Measurements from ENCODE around the gene LRRC4C. TPM values are rescaled to one million over a fixed set of nuclear protein-coding genes. Genes with fewer than 3 reads are reported as not detected.

LRRC4C gene
- total RNA-seq, 1 donor, result 0.27 TPM

- no peak overlapping the region for H3K4me3 ChIP-seq (ENCODE audit: low read depth, low read length)
- TF ChIP-seq CTCF (IDR thresholded peaks at IDR 0.05; ENCODE audit: insufficient read depth, low read length), result no peak
- no peak for DNase-seq (ENCODE audit: low read depth)
Observed at GRCh38 chr11:40597546-40598113, 861.8 kb downstream of the LRRC4C start.

- no peak for DNase-seq (ENCODE audit: low read depth)
- TF ChIP-seq CTCF (IDR thresholded peaks at IDR 0.05; ENCODE audit: insufficient read depth, low read length), result no peak
- no peak overlapping the region for H3K4me3 ChIP-seq (ENCODE audit: low read depth, low read length)
Observed at GRCh38 chr11:40573254-40573891, 886.1 kb downstream of the LRRC4C start.

- DNase-seq (ENCODE audit: low read depth), result no peak
- no peak overlapping the region for H3K4me3 ChIP-seq (ENCODE audit: low read depth, low read length)
Observed at GRCh38 chr11:40569947-40570531, 889.4 kb downstream of the LRRC4C start.

GRCh38 chr11:40567392-40567791, 892.1 kb downstream of the LRRC4C start:
- no peak overlapping the region for H3K4me3 ChIP-seq (ENCODE audit: low read depth, low read length)
- TF ChIP-seq CTCF (IDR thresholded peaks at IDR 0.05; ENCODE audit: insufficient read depth, low read length), result no peak
- no peak for DNase-seq (ENCODE audit: low read depth)

More at GRCh38 chr11:40569947-40570531, 889.4 kb downstream of the LRRC4C start:
- no peak for TF ChIP-seq CTCF (IDR thresholded peaks at IDR 0.05; ENCODE audit: insufficient read depth, low read length)

- no peak for TF ChIP-seq CTCF (IDR thresholded peaks at IDR 0.05; ENCODE audit: insufficient read depth, low read length)
- H3K4me3 ChIP-seq (ENCODE audit: low read depth, low read length), result no peak overlapping the region
- DNase-seq (ENCODE audit: low read depth), result no peak
Observed at GRCh38 chr11:40544162-40544561, 915.3 kb downstream of the LRRC4C start.

GRCh38 chr11:40542821-40543220, 916.6 kb downstream of the LRRC4C start:
- no peak for DNase-seq (ENCODE audit: low read depth)
- no peak overlapping the region for H3K4me3 ChIP-seq (ENCODE audit: low read depth, low read length)
- TF ChIP-seq CTCF (IDR thresholded peaks at IDR 0.05; ENCODE audit: insufficient read depth, low read length), result no peak
